GM19351 (cell line): ENCODE data around the gene TESMIN.

Experiments used
- ATAC-seq: cut with Tn5 transposase; IDR thresholded peaks from one replicate; pipeline ENCODE4 v1.9.1; 2021; ENCODE audit warnings: mild to moderate bottlenecking, moderate library complexity; ENCODE audit not compliant: unreplicated experiment

The TESMIN gene, protein sequence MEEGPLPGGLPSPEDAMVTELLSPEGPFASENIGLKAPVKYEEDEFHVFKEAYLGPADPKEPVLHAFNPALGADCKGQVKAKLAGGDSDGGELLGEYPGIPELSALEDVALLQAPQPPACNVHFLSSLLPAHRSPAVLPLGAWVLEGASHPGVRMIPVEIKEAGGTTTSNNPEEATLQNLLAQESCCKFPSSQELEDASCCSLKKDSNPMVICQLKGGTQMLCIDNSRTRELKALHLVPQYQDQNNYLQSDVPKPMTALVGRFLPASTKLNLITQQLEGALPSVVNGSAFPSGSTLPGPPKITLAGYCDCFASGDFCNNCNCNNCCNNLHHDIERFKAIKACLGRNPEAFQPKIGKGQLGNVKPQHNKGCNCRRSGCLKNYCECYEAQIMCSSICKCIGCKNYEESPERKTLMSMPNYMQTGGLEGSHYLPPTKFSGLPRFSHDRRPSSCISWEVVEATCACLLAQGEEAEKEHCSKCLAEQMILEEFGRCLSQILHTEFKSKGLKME

DNA sequence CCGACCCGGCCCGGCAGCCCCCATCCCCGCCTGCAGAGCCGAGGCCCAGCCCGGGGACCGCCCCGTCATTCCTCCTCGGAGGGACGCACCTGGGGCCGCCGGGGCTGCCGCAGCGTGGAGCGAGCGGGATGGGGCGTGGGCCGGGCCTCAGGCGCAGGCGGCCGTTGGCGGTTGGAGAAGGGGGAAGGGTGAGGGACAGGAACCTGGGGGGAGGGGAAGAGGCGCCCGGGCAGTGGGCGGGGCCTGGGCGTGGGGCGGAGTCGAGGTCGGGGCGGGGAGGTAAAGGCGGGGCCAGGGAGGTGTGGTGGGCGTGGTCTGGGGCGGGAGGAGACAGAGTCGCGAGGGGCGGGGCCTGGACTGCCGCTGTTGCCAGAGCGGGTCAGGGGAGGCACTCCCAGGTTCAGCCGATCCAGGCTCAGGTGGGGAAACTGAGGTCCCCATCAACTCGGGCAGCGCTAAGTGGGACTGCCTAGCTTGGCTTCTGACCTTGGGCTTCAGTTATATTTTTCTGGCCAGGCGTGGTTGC lies at the start of gene TESMIN:
TESMIN (minus strand) TSS at position 190 of the 526 bp plus-strand sequence. CDS start 860 bp downstream, outside the sequence.
- no peak for ATAC-seq

- no peak for ATAC-seq
Observed at GRCh38 chr11:68798221-68798813, 47.0 kb upstream of the TESMIN start.

- ATAC-seq = no peak
Observed at GRCh38 chr11:68796801-68797200, 45.5 kb upstream of the TESMIN start.

DNA sequence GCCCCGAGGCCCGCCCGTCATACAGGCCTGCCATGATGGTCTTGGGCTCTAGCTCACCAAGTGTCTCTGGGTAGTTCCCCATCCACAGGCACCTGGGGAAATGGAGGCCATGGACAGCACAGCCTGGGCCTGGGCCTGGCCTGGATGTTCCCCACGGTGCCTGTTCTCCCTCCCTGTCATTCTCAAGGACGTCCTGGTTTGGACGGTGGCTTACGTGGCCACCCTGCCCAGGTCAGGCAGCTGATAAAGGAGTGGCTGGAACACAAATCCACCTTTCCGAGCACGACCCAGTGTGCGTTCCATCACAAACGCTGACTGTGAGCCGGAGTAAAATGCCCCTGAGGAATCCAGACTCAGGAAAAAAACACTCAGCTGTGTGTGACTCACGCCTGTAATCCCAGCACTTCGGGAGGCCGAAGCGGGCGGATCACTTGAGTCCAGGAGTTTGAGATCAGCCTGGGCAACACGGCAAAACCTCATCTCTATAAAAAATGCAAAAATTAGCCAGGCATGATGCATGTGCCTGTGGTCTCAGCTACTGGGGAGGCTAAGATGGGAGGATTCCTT lies 41.2 kb upstream of the TESMIN start:
- ATAC-seq = no peak

- ATAC-seq = no peak
Observed at GRCh38 chr11:68784653-68785052, 33.3 kb upstream of the TESMIN start.

GRCh38 chr11:68783216-68783821 lies 32.0 kb upstream of the TESMIN start:
- ATAC-seq = no peak

DNA sequence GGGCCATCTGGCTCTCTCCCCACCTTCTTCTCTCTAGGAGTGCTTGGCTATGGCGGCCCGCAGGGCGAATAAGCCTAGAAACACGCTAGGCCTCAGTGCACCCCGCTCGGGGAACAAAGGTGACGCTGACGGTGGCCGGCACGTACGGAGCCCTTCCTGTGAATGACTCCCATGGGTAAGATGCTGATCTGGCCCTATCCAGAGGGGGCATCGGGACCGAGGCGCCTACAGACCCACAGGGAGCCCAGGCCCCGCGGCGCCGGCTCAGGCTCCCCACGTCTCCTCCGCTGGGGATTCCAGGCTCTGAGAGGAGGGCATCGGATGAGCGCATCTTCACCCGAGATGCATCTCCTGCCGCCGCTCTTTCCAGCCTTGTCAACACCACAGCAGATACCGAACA lies 31.4 kb upstream of the TESMIN start:
- no peak for ATAC-seq

DNA sequence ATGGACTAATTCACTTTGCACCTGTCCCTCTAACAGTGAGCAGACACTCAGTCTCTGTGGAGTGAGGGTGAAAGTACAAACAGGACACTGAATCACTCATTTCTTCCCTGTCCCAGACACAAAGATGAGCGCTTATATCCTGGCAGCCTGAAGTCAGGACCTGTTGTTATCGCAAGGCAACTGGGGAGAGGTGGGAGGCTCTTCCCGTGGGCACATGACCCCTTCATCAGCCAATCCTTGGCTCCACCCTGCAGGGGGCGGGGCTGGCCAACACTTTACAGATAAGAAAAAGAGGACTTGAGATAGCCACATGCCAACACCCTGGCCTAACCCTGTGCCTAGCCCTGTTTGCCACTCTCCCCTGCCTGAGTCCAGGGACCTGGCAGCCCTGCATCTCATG lies 29.5 kb upstream of the TESMIN start:
- ATAC-seq = no peak

DNA sequence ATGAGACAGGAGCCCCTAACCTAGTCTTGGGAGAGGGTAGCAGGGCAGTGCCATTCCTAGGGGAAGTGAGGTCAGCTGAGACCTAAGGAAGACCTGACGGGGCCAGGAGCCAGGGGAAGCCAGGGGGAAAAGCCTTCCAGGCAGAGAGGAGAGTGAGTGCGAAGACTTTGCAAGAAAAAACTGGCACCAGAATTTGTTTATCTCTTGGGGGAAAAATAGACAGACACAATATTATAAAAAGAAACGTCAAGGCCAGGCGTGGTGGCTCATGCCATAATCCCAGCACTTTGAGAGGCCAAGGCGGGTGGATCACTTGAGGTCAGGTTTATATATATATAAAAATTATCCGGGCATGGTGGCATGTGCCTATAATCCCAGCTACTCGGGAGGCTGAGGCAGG lies 26.9 kb upstream of the TESMIN start:
- ATAC-seq = no peak

- no peak for ATAC-seq
Observed at GRCh38 chr11:68776442-68777235, 25.3 kb upstream of the TESMIN start.

DNA sequence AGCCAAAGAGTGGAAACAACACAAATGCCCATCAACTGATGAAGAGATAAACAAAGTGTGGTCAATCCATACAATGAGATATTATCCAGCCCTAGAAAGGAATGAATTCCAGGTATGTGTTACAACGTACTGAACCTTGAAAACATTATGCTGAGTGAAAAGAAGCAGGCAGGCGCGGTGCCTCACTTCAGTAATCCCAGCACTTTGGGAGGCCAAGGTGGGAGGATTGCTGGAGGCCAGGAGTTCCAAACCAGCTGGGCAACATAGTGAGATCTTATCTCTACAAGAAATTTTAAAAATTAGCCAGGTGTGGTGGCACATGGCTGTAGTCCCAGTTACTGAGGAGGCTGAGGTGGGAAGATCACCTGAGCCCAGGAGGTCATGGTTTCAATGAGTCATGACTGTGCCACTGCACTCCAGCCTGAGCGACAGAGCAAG lies 24.6 kb upstream of the TESMIN start:
- ATAC-seq = no peak

DNA sequence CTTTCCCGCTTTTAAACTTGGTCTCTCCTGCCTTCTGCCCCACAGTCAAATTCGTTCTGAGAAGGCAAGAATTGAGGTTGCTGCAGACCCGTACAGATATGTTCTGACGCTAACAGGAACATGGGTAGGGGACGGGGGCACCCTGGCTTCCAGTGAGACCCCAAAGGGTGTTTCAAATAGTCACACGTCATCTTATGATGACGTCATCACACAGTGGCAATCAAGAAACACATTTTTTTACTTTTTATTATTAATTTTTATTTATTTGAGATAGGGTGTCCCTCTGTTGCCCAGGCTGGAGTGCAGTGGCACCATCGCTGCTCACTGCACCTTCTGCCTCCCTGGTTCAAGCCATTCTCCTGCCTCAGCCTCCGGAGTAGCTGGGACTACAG lies 22.9 kb upstream of the TESMIN start:
- ATAC-seq = no peak

DNA sequence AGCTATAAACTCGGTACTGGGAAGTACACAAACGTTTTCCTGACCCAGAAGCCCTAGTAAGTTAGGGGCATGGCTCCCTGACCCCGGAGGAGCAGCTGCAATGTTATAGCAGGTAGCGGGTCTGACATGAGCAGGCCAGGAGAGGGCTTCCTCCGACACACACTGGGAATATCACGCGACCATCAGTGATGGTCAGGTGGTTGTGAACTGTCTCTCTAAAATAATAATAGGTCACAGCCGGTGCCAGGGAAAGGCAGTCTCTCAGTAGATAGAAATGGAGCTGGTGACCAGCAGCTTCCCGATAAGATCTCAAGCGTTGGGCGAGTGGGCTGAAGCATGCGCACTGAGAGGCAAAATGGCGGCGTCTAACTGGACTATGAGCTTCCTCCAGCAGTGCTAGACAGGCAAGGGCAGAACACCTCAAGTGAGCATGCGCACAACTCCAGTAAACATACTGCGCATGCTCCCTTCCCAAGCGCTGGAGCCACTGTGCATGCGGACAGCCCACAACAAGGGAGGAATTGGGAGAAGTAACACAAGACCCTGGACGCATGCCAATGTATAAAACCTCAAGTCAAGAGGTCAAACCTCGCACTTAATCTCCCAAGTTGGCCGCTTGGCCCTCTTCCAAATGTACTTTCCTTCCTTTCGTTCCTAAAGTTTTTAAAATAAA lies 22.3 kb upstream of the TESMIN start:
- no peak for ATAC-seq

DNA sequence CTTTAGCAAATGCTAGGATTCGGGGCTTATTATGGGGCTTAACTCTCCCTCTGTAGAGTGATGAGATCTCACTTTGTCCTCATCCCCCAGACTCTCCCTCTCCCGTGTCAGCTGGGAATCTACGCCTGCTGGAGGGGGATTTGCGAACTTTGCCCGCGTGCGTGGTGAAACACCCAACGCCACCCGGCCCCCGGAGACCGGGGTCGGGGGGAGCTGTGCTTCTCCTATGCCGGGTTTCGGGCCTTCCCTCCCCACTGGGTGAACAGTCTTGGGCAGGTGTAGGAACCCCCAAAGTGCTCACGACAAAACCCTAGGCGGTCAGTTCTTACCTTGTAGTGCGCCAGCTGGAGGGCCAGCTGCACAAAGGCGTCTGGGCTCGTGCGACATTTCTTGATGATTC lies 21.6 kb upstream of the TESMIN start:
- no peak for ATAC-seq

DNA sequence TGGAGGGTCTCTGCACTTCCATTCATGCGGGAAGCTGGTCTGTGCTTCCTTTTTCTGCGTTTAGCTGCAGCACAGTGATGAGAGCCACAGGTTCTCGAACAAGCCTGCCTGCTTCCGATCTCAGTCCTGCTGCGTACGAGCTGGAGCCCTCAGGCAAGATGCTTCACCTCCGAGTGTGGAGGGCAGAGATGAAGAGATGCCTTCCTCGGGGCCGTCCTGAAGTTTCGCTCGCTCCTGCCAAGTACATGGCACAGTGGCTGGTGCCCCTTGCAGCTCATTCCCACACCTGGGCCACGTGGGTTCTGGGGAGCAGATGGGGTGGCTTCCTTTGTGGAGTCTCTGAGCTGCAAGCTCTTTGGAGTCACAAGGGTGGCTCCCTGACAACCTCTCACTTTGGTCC lies 19.5 kb upstream of the TESMIN start:
- no peak for ATAC-seq

DNA sequence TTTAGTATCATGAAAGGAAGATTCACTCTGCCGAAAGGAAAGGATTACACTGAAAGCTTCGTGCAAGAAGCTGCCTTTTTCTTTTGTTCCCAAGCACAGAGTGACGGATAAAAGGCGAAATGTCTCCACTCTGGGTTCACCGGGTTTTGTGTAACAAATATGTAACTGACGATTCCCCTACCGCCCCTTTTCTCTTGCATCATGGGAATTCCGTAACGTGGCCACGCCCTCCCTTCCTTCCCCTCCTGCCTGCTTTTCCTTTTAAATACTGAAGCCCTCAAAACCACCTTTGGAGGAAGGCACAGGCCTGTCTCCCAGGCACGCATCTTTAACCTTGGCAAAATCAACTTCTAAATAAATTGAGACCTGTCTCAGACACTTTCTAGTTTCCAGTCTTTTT lies 16.4 kb upstream of the TESMIN start:
- no peak for ATAC-seq

GRCh38 chr11:68766786-68767185 lies 15.5 kb upstream of the TESMIN start:
- ATAC-seq = no peak

DNA sequence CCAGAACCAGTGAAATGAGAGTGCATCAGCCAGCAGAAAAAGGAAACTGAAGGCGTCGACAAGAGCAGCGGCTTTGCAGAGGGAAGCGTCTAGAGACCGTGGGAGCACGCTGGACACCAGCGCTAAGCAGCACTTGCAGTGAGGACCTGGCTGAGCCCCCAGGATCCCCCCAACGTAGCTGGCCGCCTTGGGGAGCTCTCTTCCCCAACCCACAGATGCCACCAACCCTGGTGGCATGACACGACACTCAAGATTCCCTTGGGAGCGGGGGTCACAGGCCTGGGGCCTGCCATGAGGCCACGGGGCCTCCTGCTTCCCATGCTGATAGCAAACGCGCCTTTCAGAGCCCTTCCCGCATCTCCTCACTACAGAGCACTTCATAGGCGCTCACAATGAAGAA lies 13.4 kb upstream of the TESMIN start:
- no peak for ATAC-seq

GRCh38 chr11:68763926-68764657 lies 12.8 kb upstream of the TESMIN start:
- no peak for ATAC-seq
